HCT116 (cell line): ENCODE measurements around the gene TMEM238. TPM values are rescaled to one million over a fixed set of nuclear protein-coding genes. Genes with fewer than 3 reads are reported as not detected.

Experiments
- ATAC-seq: fragments of 200-7000 bp; cut with Tn5 transposase; 2 replicates; pipeline ENCODE4 v1.9.1; 2020; ENCODE audit warnings: mild to moderate bottlenecking, moderate library complexity
- BruUV-seq: library from RNA; stranded (reverse); fragments of 400-500 nt; replicated peaks from 2 replicates; lab custom pipeline; 2021; lab: Mats Ljungman, UMichigan
- CTCF ChIA-PET: fragments of 300-600 bp; sonication (Branson Sonifier 250); formaldehyde crosslinking; loops from one replicate; lab custom pipeline; 2021; ENCODE audit warnings: antibody characterized with exemption; lab: Charles Lee
- POLR2A ChIA-PET: fragments of 300-600, 350-600 bp; sonication (Branson Sonifier 250); formaldehyde crosslinking; loops from one replicate; lab custom pipeline; 2021; ENCODE audit warnings: antibody characterized with exemption; lab: Charles Lee
- RAD21 ChIA-PET, 2 experiments: fragments of 300-600 bp; sonication (Branson Sonifier 250); formaldehyde crosslinking; loops; one replicate each; lab custom pipeline; 2023; ENCODE audit warnings: low total read pairs in 2 of 2; ENCODE audit not compliant: uncharacterized antibody in 2 of 2, unreplicated experiment in 2 of 2, low non-redundant PET in 1 of 2; lab: Charles Lee
- DNase-seq: peaks from one replicate; pipeline ENCODE4 v3.0.0-alpha.2; 2010; ENCODE audit warnings: low read depth, low spot score
- H2AFZ ChIP-seq: fragments of 200-600 bp; shearing (Covaris generic), sonication (generic); 2 replicates; pipeline ENCODE4 v1.6.1; 2017; ENCODE audit warnings: low read depth, mixed run types, mixed read lengths, antibody characterized with exemption, low read length; ENCODE audit not compliant: poor library complexity, severe bottlenecking
- H3K27ac ChIP-seq: 2 replicates; pipeline ENCODE4 v1.5.1; 2012; ENCODE audit warnings: low read depth, low read length
- H3K27me3 ChIP-seq: fragments of 200-600 bp; sonication (generic); 2 replicates; pipeline ENCODE4 v1.6.1; 2016; ENCODE audit warnings: mixed run types, low read length, mixed read lengths; ENCODE audit not compliant: insufficient read depth
- H3K36me3 ChIP-seq, 2 experiments: fragments of 200-500 bp in 1 of 2; fragments of 200-600 bp in 1 of 2; sonication (Bioruptor generic) in 1 of 2; sonication (generic) in 1 of 2; 2 replicates each; pipeline versions ENCODE4 v1.5.1 to v1.6.1; 2014 to 2016; ENCODE audit warnings: low read length in 2 of 2, inconsistent platforms in 1 of 2, mixed read lengths in 1 of 2, mixed run types in 1 of 2; ENCODE audit not compliant: insufficient read depth in 2 of 2, control insufficient read depth in 1 of 2
- H3K4me1 ChIP-seq, 2 experiments: fragments of 200-600 bp in 1 of 2; sonication (generic) in 1 of 2; 2 replicates each; pipeline versions ENCODE4 v1.5.1 to v1.6.1; 2012 to 2017; ENCODE audit warnings: low read length in 2 of 2, inconsistent platforms in 1 of 2, mild to moderate bottlenecking in 1 of 2, mixed read lengths in 1 of 2, mixed run types in 1 of 2, moderate library complexity in 1 of 2; ENCODE audit not compliant: insufficient read depth in 2 of 2, control insufficient read depth in 1 of 2
- H3K4me2 ChIP-seq: fragments of 200-600 bp; sonication (generic); 2 replicates; pipeline ENCODE4 v1.6.1; 2017; ENCODE audit warnings: mixed run types, low read length, mixed read lengths
- H3K4me3 ChIP-seq, 2 experiments: fragments of 200-600 bp in 1 of 2; sonication (generic) in 1 of 2; replicated peaks in 1 of 2; 2 replicates each; pipeline ENCODE4 v1.5.1; 2011 to 2016; ENCODE audit warnings: low read length in 2 of 2, control low read depth in 1 of 2, low read depth in 1 of 2, mild to moderate bottlenecking in 1 of 2, mixed read lengths in 1 of 2, mixed run types in 1 of 2
- H3K79me2 ChIP-seq: fragments of 200-600 bp; sonication (generic); 2 replicates; pipeline ENCODE4 v1.6.1; 2017; ENCODE audit warnings: mild to moderate bottlenecking, mixed run types, low read length, moderate library complexity, mixed read lengths; ENCODE audit not compliant: insufficient read depth
- H3K9ac ChIP-seq: fragments of 200-600 bp; sonication (generic); 2 replicates; pipeline ENCODE4 v1.6.1; 2016; ENCODE audit warnings: low read length, mixed read lengths
- H3K9me2 ChIP-seq: fragments of 200-600 bp; sonication (generic), shearing (Covaris generic); 2 replicates; pipeline ENCODE4 v1.6.1; 2017; ENCODE audit warnings: mixed run types, mild to moderate bottlenecking, moderate library complexity; ENCODE audit not compliant: insufficient read depth
- H3K9me3 ChIP-seq, 2 experiments: fragments of 200-500 bp in 1 of 2; fragments of 200-600 bp in 1 of 2; sonication (Bioruptor generic) in 1 of 2; sonication (generic) in 1 of 2; 2 replicates each; pipeline ENCODE4 v1.6.1; 2014 to 2017; ENCODE audit warnings: low read length in 2 of 2, mixed read lengths in 2 of 2, inconsistent platforms in 1 of 2, low read depth in 1 of 2, mild to moderate bottlenecking in 1 of 2, mixed run types in 1 of 2, moderate library complexity in 1 of 2; ENCODE audit not compliant: control insufficient read depth in 1 of 2, insufficient read depth in 1 of 2
- H4K20me1 ChIP-seq: fragments of 200-600 bp; sonication (generic), shearing (Covaris generic); 2 replicates; pipeline ENCODE4 v1.6.1; 2017; ENCODE audit warnings: mixed run types, mild to moderate bottlenecking, moderate library complexity; ENCODE audit not compliant: insufficient read depth
- ATF3 ChIP-seq: IDR thresholded peaks from 2 replicates; pipeline ENCODE4 v1.6.1; 2012
- EGR1 ChIP-seq: IDR thresholded peaks from 2 replicates; pipeline ENCODE4 v1.6.1; 2012; ENCODE audit warnings: low read depth
- ELF1 ChIP-seq: IDR thresholded peaks from 2 replicates; pipeline ENCODE4 v1.6.1; 2012; ENCODE audit warnings: low read depth, borderline replicate concordance
- EZH2 ChIP-seq: fragments of 200-600 bp; sonication (generic); IDR thresholded peaks from 2 replicates; pipeline ENCODE4 v1.6.1; 2017; ENCODE audit warnings: antibody characterized with exemption, mixed run types
- EZH2phosphoT487 ChIP-seq: fragments of 200-600 bp; IDR thresholded peaks from 2 replicates; pipeline ENCODE4 v1.6.1; 2018; ENCODE audit warnings: antibody characterized with exemption, borderline replicate concordance
- FOSL1 ChIP-seq: IDR thresholded peaks from 2 replicates; pipeline ENCODE4 v1.6.1; 2012; ENCODE audit warnings: low read depth
- POLR2AphosphoS5 ChIP-seq: IDR thresholded peaks from 2 replicates; pipeline ENCODE4 v1.6.1; 2011; ENCODE audit warnings: mild to moderate bottlenecking, low read depth, low read length, moderate library complexity
- REST ChIP-seq: IDR thresholded peaks from 2 replicates; pipeline ENCODE4 v1.6.1; 2012; ENCODE audit warnings: low read depth
- SRF ChIP-seq: IDR thresholded peaks from 2 replicates; pipeline ENCODE4 v1.6.1; 2012; ENCODE audit warnings: low read depth
- TCF7L2 ChIP-seq: IDR thresholded peaks from 2 replicates; pipeline ENCODE4 v1.7.0; 2011; ENCODE audit warnings: borderline replicate concordance, inconsistent platforms; ENCODE audit not compliant: insufficient read depth, insufficient read length; ENCODE audit errors: extremely low read depth
- YY1 ChIP-seq: IDR thresholded peaks from 2 replicates; pipeline ENCODE4 v1.6.1; 2011; ENCODE audit warnings: low read length, low read depth, moderate library complexity, mild to moderate bottlenecking; ENCODE audit not compliant: insufficient replicate concordance; ENCODE audit errors: extremely low read depth
- ZFX ChIP-seq: fragments of 450-650 bp; IDR thresholded peaks from 2 replicates; pipeline ENCODE4 v1.6.1; 2017
- ZNF274 ChIP-seq: fragments of 200-500 bp; sonication (Bioruptor generic); IDR thresholded peaks from 2 replicates; pipeline ENCODE4 v1.6.1; 2014; ENCODE audit warnings: mild to moderate bottlenecking, low read depth, low read length, inconsistent platforms
- intact Hi-C: fragments of 100-400 bp; cut with micrococcal nuclease; formaldehyde crosslinking; loops from 2 replicates; pipeline ENCODE4 v1.10.0; 2022
- total RNA-seq: library from RNA; stranded (reverse); gene quantifications from one replicate; pipeline ENCODE4 v1.2.1, GENCODE V29; 2021; ENCODE audit not compliant: unreplicated experiment
- TF ChIP-seq, protein P1 (sequence below): IDR thresholded peaks from 2 replicates; pipeline ENCODE4 v1.6.1; 2012

Gene TMEM238
- total RNA-seq, 1 experiment from 2014 or later = 21.0 TPM

DNA sequence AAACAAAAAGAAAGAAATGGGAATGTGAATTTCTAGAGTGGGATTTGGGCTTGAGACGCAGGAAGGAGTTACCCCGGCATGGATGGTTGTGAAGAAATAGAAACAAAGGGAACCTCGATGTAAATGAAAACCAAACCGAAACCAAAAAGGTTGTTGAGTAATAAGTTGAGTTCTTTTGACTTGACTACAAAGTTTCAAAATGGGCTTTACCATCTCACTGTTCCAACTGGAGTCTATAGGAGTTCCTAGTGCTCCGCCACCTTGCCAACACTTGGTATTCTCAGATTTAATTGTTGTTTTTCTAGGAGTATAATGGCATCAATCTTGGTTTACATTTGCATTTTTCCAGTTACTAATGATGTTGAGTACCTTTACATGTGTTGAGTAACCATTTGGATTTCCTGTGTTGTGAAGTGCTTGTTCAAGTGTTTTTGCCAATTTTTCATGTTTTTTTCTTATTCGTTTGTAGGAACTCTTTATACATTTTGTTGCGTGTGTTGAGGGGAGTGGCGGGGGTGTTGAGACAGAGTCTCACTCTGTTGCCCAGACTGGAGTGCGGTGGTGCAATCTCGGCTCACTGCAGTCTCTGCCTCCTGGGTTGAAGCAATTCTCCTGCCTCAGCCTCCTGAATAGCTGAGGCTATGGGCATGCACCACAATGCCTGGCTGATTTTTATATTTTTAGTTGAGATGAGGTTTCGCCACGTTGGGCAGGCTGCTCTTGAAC lies 14.3 kb upstream of the TMEM238 start:
- Histone ChIP-seq H2AFZ (no peak overlapping the region), H3K4me1 (peaks cover 3 to 5% of the 10 kb centered on the region in 2 experiments; a peak in 2 of 4 replicates), H4K20me1 (peaks cover 16% of the 10 kb centered on the region; the same call in 1 of the 2 replicates), H3K27ac (no peak overlapping the region), H3K27me3 (no peaks in the 10 kb centered on the region), H3K9me3 (no peaks in the 10 kb centered on the region), H3K4me3 (no peak overlapping the region), H3K79me2 (peaks cover 14% of the 10 kb centered on the region), H3K9ac (no peak overlapping the region), H3K9me2 (no peaks in the 10 kb centered on the region), H3K36me3 (peaks cover 22 to 24% of the 10 kb centered on the region in 2 experiments), H3K4me2 (no peak overlapping the region)
- ChIA-PET RAD21 (no interaction called here), POLR2A (interaction anchor here (1.6 to 2.0 kb wide), 2 partner anchors 9 to 14 kb away, joined by 6 to 13 read pairs; partner anchors contain the start of genes TMEM238 and UBE2S), CTCF (no interaction called here)
- ATAC-seq = no peak
- intact Hi-C loops = no loop called here
- BruUV-seq = no TSS peak
- no peak for DNase-seq
- TF ChIP-seq EGR1 = no peak
- no peak for TF ChIP-seq EZH2
- no peak for TF ChIP-seq ZNF274
- TF ChIP-seq, protein P1, sequence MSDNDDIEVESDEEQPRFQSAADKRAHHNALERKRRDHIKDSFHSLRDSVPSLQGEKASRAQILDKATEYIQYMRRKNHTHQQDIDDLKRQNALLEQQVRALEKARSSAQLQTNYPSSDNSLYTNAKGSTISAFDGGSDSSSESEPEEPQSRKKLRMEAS = no peak
- TF ChIP-seq TCF7L2 = no peak
- no peak for TF ChIP-seq ELF1
- no peak for TF ChIP-seq ZFX
- no peak for TF ChIP-seq YY1
- no peak for TF ChIP-seq EZH2phosphoT487
- no peak for TF ChIP-seq POLR2AphosphoS5
- no peak for TF ChIP-seq FOSL1
- TF ChIP-seq SRF = no peak
- TF ChIP-seq ATF3 = no peak
- TF ChIP-seq REST = no peak
